Stimulated activated CD4-positive, alpha-beta T cell treated with anti-CD3 and anti-CD28 coated beads, TNF-alpha, amount 100 ng/mL, for 48 hours (primary cell): Measurements from ENCODE around the gene PRRX2.
"Not testable (repeated sequence)": the region's sequence is repeated elsewhere in the genome, so short reads cannot be mapped to it uniquely, and the experiment has no call there.

ENCODE experiments used
- DNase-seq, 3 donors: peaks; one replicate each; pipeline ENCODE4 v3.0.0-alpha.2; 2020; ENCODE audit warnings: low read depth in 3 of 3

PRRX2 gene

DNA sequence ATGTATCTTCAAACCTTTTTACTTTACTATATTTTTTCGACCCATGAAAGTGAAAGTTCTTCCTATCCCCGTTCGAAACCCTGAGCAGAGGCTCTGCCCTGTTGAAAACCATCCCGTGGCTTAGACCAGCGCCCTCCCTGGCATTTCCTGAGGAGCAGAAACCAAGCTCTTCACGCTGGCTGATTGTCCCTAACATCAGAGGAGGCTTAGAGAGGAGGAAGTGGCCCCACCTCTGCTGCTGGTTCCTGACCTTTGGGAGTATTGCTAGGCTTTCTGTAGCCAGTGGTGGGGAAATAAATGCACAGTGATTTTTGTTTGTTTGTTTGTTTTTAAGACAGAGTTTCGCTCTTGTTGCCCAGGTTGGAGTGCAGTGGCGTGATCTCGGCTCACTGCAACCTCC lies 91.6 kb downstream of the PRRX2 start:
- no peak for DNase-seq

DNA sequence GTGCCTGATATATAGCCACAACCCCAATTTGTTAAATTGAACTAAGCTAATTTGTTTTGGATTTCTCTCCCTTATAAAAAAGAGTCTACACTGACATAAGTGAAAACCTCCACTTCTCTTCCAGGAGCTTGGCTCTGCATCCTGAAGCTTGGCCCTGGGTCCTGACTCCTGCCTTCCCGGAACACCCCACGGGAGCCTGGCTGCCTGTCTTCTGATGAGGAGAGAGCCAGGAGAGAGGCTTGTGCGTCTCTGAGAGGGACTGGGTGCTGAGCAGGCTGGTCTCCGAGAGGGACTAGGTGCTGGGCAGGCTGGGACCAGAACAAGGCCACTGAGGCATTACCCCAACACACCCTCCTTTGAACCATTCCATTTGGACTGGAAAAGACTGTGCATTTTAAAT lies 93.9 kb downstream of the PRRX2 start:
- no peak for DNase-seq

DNA sequence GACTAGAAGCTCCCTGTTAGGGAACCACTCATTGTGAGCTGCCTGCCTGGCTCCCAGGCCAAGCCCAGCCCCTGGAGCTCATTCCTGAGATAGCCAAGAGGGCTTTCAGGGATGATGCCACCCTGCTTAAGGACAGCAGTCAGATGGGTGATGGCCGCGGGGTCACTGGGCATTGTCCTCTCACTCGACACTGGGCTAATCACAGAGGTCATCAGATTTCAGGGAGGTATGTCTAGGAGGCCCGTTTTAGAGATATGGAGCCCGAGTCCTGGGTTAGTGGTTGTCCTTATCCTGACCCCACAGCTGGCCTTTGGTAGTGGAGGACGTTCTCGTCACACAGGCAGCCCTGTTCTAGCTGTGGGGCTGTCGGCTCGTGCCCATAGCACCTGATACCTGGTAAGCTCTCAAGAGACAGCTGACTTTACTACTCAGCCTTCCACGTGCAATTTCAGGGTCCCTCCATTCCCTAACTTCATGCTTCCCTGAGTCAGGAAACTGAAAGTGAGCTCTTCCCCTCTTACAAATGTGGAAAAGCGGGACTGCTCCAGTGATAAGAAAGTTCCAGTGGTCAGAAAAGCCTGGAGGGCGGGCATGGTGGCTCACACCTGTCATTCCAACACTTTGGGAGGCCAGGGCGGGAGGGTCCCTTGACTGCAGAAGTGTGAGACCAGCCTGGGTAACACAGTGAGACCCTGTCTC lies 94.5 kb downstream of the PRRX2 start:
- DNase-seq, result no peak

DNA sequence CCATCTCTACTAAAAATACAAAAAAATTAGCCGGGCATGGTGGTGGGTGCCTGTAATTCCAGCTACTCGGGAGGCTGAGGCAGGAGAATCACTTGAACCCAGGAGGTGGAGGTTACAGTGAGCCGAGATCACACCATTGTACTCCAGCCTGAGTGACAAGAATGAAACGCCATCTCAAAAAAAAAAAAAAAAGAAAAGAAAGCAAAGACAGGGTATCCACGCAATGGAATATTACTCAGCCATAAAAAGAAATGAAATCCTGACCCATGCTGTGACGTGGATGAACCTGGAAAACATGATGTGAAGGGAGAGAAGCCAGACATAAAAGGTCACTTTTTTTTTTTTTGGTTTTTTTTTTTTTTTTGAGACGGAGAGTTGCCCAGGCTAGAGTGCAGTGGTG lies 95.3 kb downstream of the PRRX2 start:
- not testable (repeated sequence) for DNase-seq

DNA sequence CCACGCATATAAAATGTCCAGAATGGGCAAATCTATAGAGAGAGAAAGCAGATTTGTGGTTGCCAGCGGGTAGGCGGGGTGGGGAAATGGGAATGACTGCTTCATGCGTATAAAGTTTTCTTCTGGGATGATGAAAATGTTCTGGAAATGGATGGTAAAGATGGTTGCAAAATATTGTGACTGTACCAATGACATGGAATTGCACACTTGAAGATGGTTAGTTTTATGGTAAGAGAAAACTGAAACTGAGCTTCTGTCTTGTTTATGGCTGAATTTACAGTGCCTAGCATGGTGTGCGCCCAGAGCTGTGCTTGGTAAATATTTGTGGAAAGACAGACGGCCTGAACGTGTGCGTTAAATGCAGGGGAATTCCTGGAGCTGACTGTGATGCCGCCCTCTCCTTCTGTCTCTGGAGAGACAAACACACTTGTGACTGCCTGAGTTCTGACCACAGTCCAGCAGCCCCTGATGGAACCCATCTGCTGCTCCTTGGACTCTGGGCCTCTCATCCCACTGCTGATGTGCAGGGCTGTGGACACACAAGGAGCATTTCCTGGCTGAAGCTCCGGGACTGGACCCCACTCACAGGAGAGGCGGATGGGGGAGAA lies 96.0 kb downstream of the PRRX2 start:
- no peak for DNase-seq

DNA sequence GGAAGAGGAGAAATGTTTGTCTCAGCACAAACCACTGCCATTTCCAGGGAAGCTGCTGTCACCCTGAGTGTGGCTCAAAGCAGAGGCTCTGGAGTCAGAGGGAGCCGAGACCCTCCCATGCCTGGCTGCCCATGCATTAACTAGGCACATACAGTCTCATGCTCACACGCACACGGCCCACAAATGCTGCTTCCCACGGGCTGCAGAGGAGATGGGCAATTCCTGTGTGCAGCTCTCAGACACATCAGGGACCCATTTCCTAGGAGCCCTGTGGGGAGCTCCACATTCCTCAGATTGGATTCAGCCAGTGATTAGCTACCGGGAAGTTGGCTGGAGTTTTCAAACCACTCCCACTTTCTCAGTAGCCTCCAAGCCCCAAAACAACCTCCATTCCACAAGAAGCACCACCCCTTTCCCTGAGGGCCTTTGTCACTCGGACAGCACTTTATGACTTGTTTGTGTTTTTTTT lies 96.5 kb downstream of the PRRX2 start:
- DNase-seq, result no peak

DNA sequence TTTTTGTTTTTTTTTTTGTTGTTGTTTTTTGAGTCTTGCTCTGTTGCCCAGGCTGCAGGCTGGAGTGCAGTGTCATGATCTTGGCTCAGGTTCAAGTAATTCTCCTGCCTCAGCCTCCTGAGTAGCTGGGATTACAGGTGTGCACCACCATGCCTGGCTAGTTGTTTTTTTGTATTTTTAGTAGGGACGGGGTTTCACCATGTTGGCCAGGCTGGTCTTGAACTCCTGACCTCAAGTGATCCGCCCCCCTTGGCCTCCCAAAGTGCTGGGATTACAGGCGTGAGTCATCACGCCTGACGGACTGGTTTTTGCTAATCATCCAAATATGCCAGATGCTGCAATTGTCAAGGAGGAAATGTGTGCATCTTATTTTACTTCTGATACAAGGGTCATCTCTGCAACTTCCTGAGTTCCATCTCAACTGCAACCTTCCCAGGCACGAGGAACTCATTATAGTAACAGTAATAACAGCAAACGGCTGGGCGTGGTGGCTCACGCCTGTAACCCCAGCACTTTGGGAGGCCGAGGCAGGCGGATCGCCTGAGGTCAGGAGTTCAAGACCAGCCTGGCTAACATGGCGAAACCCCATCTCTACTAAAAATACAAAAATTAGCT lies 97.0 kb downstream of the PRRX2 start:
- DNase-seq, result not testable (repeated sequence)

DNA sequence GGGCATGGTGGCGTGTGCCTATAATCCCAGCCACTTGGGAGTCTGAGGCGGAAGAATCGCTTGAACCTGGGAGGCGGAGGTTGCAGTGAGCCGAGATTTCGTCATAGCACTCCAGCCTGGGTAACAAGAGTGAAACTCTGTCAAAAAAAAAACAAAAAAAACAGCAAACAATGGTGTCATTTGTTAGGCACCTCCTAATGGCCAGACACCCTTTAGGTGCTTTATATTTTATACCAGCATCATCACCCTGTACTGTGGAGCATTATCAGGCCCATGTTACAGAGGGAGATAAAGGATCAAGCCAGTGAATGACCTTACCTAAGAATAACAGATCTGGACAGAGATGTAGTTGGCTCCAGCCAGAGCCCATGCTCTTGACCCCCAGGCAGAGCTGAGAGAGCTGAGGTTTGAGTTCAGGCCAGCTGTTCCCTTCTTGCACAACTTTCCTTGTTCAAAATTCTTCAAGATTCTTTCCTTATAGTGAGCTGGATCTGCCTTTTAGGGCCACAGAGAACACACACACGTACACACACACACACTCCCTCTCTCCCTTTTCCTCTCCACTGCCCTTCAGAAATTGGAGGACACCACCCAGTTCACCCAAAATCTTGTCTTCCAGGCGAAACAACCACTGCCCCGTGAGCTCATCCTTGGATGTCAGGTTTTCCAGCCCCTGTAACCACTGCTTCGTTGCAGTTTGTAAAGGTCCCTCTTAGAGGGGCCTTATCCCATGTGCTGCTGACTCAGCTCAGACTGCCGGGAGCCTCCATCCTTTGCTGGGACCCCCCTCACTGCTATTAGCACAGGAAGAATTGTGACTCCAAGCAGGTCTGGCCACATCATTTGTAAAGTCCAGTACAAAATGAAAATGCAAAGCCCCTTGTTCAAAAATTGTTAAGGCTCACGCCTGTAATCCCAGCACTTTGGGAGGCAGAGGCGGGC lies 97.8 kb downstream of the PRRX2 start:
- DNase-seq, result no peak

DNA sequence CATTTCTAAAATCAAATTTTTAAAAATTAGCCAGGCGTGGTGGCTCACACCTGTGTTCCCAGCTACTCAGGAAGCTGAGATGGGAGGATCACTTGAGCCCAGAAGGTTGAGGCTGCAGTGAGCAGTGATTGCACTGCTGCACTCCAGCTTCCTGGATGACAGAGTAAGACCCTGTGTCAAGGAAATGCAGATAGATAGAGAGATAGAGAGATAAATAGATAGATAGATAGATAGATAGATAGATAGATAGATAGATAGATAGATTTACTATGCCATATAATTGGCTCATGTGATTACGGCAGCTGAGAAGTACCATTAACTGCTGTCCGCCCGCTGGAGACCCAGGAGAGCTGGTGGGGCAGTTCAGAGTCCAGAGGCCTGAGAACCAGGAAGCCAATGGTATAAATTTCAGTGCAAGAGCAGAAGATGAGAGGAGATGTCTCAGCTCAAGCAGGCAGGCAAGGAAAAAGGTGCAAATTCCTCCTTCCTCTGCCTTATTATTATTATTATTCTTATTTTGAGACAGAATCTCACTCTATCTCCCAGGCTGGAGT lies 100.4 kb downstream of the PRRX2 start:
- DNase-seq, result no peak

DNA sequence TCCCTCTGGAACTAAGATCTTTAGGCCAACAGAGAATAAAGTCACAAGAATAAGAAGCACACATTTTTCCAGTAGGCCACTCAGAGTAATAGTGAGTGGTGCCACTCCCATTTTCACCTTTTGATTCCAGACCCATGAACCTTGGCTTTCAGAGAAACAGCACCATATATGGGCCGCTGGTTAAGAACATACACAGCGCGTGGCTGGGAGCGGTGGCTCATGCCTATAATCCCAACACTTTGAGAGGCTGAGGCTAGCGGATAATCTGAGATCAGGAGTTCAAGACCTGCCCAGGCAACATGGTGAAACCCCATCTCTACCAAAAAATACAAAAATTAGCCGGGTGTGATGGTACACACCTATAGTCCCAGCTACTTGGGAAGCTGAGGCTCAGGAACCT lies 103.0 kb downstream of the PRRX2 start:
- DNase-seq, result no peak

DNA sequence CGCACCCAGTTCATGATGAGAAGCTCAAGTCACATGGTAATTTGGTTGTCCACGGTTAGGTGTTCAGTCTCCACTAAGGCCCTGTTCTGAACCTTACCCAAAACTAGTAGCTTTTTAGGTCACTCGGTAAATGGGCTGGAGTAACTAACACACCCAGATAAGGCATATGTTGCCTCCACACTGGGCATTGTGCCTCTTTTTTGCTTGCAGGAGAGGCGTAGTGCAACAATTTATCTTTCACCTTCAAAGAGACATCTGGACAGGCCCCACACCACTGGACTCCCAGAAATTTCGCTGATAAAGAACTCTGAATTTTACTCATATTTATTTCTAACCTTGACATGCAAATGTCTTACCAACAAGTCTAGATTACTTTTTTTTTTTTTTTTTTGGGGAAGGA lies 104.2 kb downstream of the PRRX2 start:
- no peak for DNase-seq

DNA sequence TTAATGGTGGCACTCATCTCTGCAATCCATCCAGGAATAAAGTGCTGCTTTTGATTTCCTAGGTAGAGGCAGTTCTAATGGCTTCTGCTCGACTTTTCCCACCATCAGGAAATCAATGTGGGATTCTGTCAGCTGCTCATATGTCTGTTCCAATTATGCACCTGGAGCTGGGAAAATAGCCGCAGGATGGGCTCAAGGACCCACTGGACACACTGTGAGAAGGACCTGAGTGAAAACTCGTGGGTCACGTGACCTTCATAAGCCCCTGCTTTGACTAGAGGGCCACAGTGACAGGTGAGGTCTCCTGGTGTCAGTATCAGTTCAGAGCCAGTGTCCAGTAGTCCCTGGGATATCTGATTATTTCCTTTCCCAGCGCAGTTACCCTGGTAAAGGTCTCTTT lies 105.3 kb downstream of the PRRX2 start:
- DNase-seq, result no peak
